GM15510 (cell line): ENCODE results near the gene PRKCE.

Experiments used
- POLR2A ChIP-seq: IDR thresholded peaks from 3 replicates; pipeline ENCODE4 v1.6.1; 2011; ENCODE audit warnings: borderline replicate concordance; ENCODE audit not compliant: insufficient read length; ENCODE audit errors: extremely low read depth

Gene PRKCE

GRCh38 chr2:45879936-45880335 is 228.5 kb downstream of the PRKCE start:
- no peak for TF ChIP-seq POLR2A

GRCh38 chr2:45881970-45882581 is 230.6 kb downstream of the PRKCE start:
- no peak for TF ChIP-seq POLR2A

DNA sequence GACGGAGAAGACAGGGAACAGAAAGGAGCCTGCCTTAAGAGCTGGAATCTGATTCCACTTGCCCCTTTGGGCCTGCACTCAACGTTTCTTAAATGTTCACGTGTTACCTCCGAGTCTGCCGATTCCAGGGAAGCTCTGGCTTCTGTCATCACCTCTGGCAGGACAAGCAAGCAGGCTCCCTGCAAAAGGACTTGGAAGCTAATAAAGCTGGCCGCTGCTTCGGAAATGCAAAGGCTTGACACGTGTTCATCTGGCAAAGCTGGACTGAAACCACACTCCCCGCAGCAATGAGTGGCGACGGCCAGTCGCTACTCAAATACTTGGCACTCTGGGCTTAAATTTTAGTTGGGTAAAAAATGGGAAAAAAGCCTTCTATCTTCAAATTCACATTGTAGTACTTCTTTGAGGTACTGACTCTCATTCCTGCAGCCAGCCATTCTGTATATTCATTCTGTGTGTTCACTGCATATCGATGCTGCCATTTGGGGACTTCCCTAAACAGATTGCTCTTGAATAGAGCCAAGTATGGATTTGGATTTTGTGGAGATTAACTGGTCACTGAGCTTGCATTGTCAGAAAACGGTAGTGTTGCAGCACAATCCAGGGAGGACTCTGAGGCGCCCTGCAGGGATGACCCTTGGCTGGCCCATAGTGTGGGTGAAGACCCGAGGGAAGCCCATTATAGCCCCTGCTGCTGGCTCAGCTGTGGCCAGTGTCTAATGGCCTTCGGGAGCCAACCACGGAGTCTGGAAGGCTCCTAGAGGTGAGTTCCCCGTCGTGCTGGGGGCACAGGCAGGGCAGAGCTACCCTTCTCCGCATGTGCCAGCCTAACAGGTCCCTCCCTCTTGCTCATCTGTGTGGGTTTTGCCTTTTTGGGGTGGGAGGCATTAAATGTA is 231.5 kb downstream of the PRKCE start:
- no peak for TF ChIP-seq POLR2A

DNA sequence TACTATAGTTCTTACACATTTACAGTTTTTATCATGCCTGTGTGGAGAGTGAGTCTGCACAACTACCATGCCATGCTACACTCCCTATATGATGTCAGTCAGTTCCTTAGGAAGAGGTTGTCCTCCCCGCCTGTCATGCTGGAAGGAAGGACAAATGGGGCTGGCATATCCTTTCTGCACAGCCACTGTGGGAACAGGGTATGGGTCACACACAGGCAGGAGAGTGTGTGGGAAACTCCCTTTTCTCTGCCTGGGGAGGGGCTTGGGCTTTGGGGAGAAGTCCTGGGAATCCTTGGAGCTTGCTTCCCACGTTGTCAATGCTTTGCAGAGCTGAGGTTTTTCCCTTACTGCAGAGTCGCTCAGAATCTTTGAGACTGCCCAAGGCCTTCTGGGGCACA is 232.1 kb downstream of the PRKCE start:
- no peak for TF ChIP-seq POLR2A

- TF ChIP-seq POLR2A: no peak
These were observed 232.7 kb downstream of the PRKCE start for GRCh38 chr2:45884126-45884525.

- no peak for TF ChIP-seq POLR2A
These were observed 233.7 kb downstream of the PRKCE start for GRCh38 chr2:45885171-45885621.

- no peak for TF ChIP-seq POLR2A
These were observed 234.7 kb downstream of the PRKCE start for GRCh38 chr2:45886171-45886663.

GRCh38 chr2:45888167-45888566 is 236.7 kb downstream of the PRKCE start:
- TF ChIP-seq POLR2A: no peak

DNA sequence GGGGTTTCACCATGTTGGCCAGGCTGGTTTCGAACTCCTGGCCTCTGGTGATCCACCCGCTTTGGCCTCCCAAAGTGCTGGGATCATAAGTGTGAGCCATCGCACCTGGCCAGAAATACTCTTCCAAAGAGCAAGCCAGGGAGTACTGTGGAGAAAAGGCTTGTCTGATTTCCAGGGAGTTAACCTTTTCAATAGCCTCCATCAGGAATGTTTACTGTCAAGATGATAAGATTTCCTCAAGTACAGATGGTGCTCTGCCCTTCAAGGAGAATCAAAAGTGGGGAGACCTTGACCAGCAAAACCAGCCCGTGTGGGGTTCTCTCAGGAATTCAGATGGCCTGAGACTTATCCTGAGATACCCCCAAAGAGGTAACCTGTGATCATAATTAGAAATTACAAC is 237.2 kb downstream of the PRKCE start:
- no peak for TF ChIP-seq POLR2A

- TF ChIP-seq POLR2A: no peak
These were observed 237.6 kb downstream of the PRKCE start for GRCh38 chr2:45889053-45889452.

GRCh38 chr2:45889620-45890370 is 238.3 kb downstream of the PRKCE start:
- no peak for TF ChIP-seq POLR2A

DNA sequence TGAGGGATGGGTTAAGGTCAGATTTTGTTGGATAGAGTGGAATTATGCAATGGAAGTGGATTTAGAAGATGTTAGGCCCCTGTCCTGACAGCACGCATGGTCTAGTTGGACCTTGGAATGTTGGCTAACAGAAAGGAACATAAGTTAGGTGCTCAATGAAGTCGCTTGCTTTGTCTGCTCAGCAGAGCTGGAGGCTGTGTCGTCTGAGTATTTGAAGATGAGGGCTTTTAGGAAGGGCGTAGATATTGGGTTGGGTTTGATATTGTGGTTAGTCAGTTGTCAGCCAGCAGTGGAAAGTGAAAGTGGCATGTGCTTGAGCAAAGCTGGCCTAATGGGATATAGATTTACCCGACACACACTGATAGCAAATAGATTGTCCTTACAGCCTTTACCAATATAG is 239.3 kb downstream of the PRKCE start:
- TF ChIP-seq POLR2A: no peak

DNA sequence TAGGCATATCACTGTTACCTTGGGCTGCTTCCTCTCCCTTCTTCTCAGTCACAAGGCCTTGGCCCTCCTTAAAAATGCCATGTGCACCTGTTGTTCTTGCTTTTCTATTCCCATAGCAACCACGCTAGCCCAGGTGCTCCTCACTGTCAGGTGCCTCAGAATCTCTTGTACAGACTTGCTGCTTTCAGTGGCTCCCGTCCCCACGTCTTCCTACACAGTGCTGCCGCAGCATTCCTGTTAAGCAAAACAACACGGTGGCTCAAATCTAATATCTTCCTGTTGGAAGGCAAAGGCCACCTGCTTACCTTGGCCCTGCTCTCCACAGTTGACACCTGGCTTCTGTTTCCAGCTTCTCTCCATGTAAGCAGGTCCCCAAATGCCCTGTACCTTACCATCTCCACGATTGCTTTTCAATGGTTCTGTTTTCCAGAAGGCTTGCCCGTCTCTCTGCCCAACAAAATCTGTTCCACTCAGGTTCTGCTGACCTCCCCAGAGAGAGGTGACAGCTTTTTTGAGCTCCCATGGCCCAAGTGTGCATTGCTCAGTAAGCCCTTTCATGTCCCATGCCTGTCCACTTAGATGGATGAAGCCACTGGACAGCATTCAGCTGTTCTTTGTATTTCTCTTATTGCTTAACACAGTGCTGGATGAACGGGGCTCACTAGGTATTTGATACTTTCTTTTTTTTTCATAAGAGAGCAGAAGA is 240.4 kb downstream of the PRKCE start:
- no peak for TF ChIP-seq POLR2A

- TF ChIP-seq POLR2A: no peak
These were observed 240.9 kb downstream of the PRKCE start for GRCh38 chr2:45892425-45892745.

GRCh38 chr2:45892757-45893156 is 241.3 kb downstream of the PRKCE start:
- TF ChIP-seq POLR2A: no peak
